Measurements from ENCODE around the gene ZNF500.

- no peak for TF ChIP-seq FOXK2 (IDR thresholded peaks at IDR 0.05)
- TF ChIP-seq BHLHE40 (IDR thresholded peaks at IDR 0.05; ENCODE audit: borderline replicate concordance) = no peak
- TF ChIP-seq FOXM1 (IDR thresholded peaks at IDR 0.05; ENCODE audit: borderline replicate concordance) = no peak
- no peak for TF ChIP-seq TARDBP (IDR thresholded peaks at IDR 0.05)
Measured at GRCh38 chr16:4752351-4753100, 14.4 kb downstream of the ZNF500 start.
